ENCODE measurements around the gene KCTD5.

KCTD5 gene

GRCh38 chr16:2711370-2712062 is 29.2 kb downstream of the KCTD5 start:
- no peaks in the 10 kb centered on the region for H3K4me1 ChIP-seq (ENCODE audit: control insufficient read depth, insufficient read depth, low read length, unreplicated experiment)
- H2AFZ ChIP-seq (ENCODE audit: low read length, unreplicated experiment): no peak overlapping the region

GRCh38 chr16:2712063-2712441 is 29.7 kb downstream of the KCTD5 start:
- Histone ChIP-seq H3K27me3 (ENCODE audit: insufficient read depth, low read length) (no peaks in the 10 kb centered on the region), H3K27ac (ENCODE audit: low read depth, low read length) (no peak overlapping the region), H3K79me2 (ENCODE audit: control insufficient read depth, insufficient read depth, low read length, unreplicated experiment) (no peaks in the 10 kb centered on the region), H2AFZ (ENCODE audit: low read length, unreplicated experiment) (no peak overlapping the region), H3K4me3 (ENCODE audit: low read depth, low read length) (no peak overlapping the region), H3K4me1 (ENCODE audit: control insufficient read depth, insufficient read depth, low read length, unreplicated experiment) (no peaks in the 10 kb centered on the region), H3K36me3 (ENCODE audit: insufficient read depth, low read length) (peaks cover 3% of the 10 kb centered on the region; the same call in 1 of the 2 replicates)

More at GRCh38 chr16:2711370-2712062, 29.2 kb downstream of the KCTD5 start:
- no peak overlapping the region for H3K27ac ChIP-seq (ENCODE audit: low read depth, low read length)
- no peak overlapping the region for H3K4me3 ChIP-seq (ENCODE audit: low read depth, low read length)
- H3K36me3 ChIP-seq (ENCODE audit: insufficient read depth, low read length): peaks cover 3% of the 10 kb centered on the region; the same call in 1 of the 2 replicates
- H3K79me2 ChIP-seq (ENCODE audit: control insufficient read depth, insufficient read depth, low read length, unreplicated experiment): no peaks in the 10 kb centered on the region
- no peaks in the 10 kb centered on the region for H3K27me3 ChIP-seq (ENCODE audit: insufficient read depth, low read length)

GRCh38 chr16:2712546-2712945 is 30.2 kb downstream of the KCTD5 start:
- Histone ChIP-seq H3K36me3 (ENCODE audit: insufficient read depth, low read length) (peaks cover 3% of the 10 kb centered on the region; the same call in 1 of the 2 replicates), H2AFZ (ENCODE audit: low read length, unreplicated experiment) (no peak overlapping the region), H3K27ac (ENCODE audit: low read depth, low read length) (no peak overlapping the region)

GRCh38 chr16:2713523-2713922 is 31.2 kb downstream of the KCTD5 start:
- Histone ChIP-seq H3K27ac (ENCODE audit: low read depth, low read length) (no peak overlapping the region), H3K4me3 (ENCODE audit: low read depth, low read length) (no peak overlapping the region), H3K4me1 (ENCODE audit: control insufficient read depth, insufficient read depth, low read length, unreplicated experiment) (no peaks in the 10 kb centered on the region), H2AFZ (ENCODE audit: low read length, unreplicated experiment) (no peak overlapping the region), H3K36me3 (ENCODE audit: insufficient read depth, low read length) (peaks cover 3% of the 10 kb centered on the region; the same call in 1 of the 2 replicates), H3K27me3 (ENCODE audit: insufficient read depth, low read length) (no peaks in the 10 kb centered on the region), H3K79me2 (ENCODE audit: control insufficient read depth, insufficient read depth, low read length, unreplicated experiment) (no peaks in the 10 kb centered on the region)

More at GRCh38 chr16:2712546-2712945, 30.2 kb downstream of the KCTD5 start:
- Histone ChIP-seq H3K4me3 (ENCODE audit: low read depth, low read length) (no peak overlapping the region), H3K4me1 (ENCODE audit: control insufficient read depth, insufficient read depth, low read length, unreplicated experiment) (no peaks in the 10 kb centered on the region), H3K79me2 (ENCODE audit: control insufficient read depth, insufficient read depth, low read length, unreplicated experiment) (no peaks in the 10 kb centered on the region), H3K27me3 (ENCODE audit: insufficient read depth, low read length) (no peaks in the 10 kb centered on the region)

- Histone ChIP-seq H3K79me2 (ENCODE audit: control insufficient read depth, insufficient read depth, low read length, unreplicated experiment) (no peaks in the 10 kb centered on the region), H3K4me3 (ENCODE audit: low read depth, low read length) (no peak overlapping the region), H3K4me1 (ENCODE audit: control insufficient read depth, insufficient read depth, low read length, unreplicated experiment) (no peaks in the 10 kb centered on the region), H2AFZ (ENCODE audit: low read length, unreplicated experiment) (no peak overlapping the region), H3K27ac (ENCODE audit: low read depth, low read length) (no peak overlapping the region), H3K27me3 (ENCODE audit: insufficient read depth, low read length) (no peaks in the 10 kb centered on the region), H3K36me3 (ENCODE audit: insufficient read depth, low read length) (no peaks in the 10 kb centered on the region)
Measured at GRCh38 chr16:2713985-2714774, 31.9 kb downstream of the KCTD5 start.

GRCh38 chr16:2715064-2715463 is 32.7 kb downstream of the KCTD5 start:
- Histone ChIP-seq H3K4me1 (ENCODE audit: control insufficient read depth, insufficient read depth, low read length, unreplicated experiment) (no peaks in the 10 kb centered on the region), H3K27ac (ENCODE audit: low read depth, low read length) (no peak overlapping the region), H3K27me3 (ENCODE audit: insufficient read depth, low read length) (no peaks in the 10 kb centered on the region), H2AFZ (ENCODE audit: low read length, unreplicated experiment) (no peak overlapping the region), H3K79me2 (ENCODE audit: control insufficient read depth, insufficient read depth, low read length, unreplicated experiment) (no peaks in the 10 kb centered on the region), H3K4me3 (ENCODE audit: low read depth, low read length) (no peak overlapping the region), H3K36me3 (ENCODE audit: insufficient read depth, low read length) (no peaks in the 10 kb centered on the region)

- H3K27me3 ChIP-seq (ENCODE audit: insufficient read depth, low read length): no peaks in the 10 kb centered on the region
- H3K4me1 ChIP-seq (ENCODE audit: control insufficient read depth, insufficient read depth, low read length, unreplicated experiment): no peaks in the 10 kb centered on the region
- no peaks in the 10 kb centered on the region for H3K36me3 ChIP-seq (ENCODE audit: insufficient read depth, low read length)
- no peak overlapping the region for H2AFZ ChIP-seq (ENCODE audit: low read length, unreplicated experiment)
- H3K4me3 ChIP-seq (ENCODE audit: low read depth, low read length): no peak overlapping the region
- no peaks in the 10 kb centered on the region for H3K79me2 ChIP-seq (ENCODE audit: control insufficient read depth, insufficient read depth, low read length, unreplicated experiment)
- no peak overlapping the region for H3K27ac ChIP-seq (ENCODE audit: low read depth, low read length)
Measured at GRCh38 chr16:2715519-2715918, 33.2 kb downstream of the KCTD5 start.

GRCh38 chr16:2715966-2716885 is 33.9 kb downstream of the KCTD5 start:
- Histone ChIP-seq H3K27me3 (ENCODE audit: insufficient read depth, low read length) (no peaks in the 10 kb centered on the region), H2AFZ (ENCODE audit: low read length, unreplicated experiment) (no peak overlapping the region), H3K4me3 (ENCODE audit: low read depth, low read length) (no peak overlapping the region), H3K79me2 (ENCODE audit: control insufficient read depth, insufficient read depth, low read length, unreplicated experiment) (no peaks in the 10 kb centered on the region), H3K4me1 (ENCODE audit: control insufficient read depth, insufficient read depth, low read length, unreplicated experiment) (no peaks in the 10 kb centered on the region), H3K27ac (ENCODE audit: low read depth, low read length) (no peak overlapping the region), H3K36me3 (ENCODE audit: insufficient read depth, low read length) (no peaks in the 10 kb centered on the region)

- Histone ChIP-seq H3K27me3 (ENCODE audit: insufficient read depth, low read length) (no peaks in the 10 kb centered on the region), H3K4me1 (ENCODE audit: control insufficient read depth, insufficient read depth, low read length, unreplicated experiment) (no peaks in the 10 kb centered on the region), H3K27ac (ENCODE audit: low read depth, low read length) (no peak overlapping the region), H3K36me3 (ENCODE audit: insufficient read depth, low read length) (no peaks in the 10 kb centered on the region), H2AFZ (ENCODE audit: low read length, unreplicated experiment) (no peak overlapping the region), H3K4me3 (ENCODE audit: low read depth, low read length) (no peak overlapping the region), H3K79me2 (ENCODE audit: control insufficient read depth, insufficient read depth, low read length, unreplicated experiment) (no peaks in the 10 kb centered on the region)
Measured at GRCh38 chr16:2716948-2717347, 34.6 kb downstream of the KCTD5 start.
